Measurements from ENCODE around the gene SCARF2.

SCARF2 gene

GRCh38 chr22:20404881-20405280, 32.7 kb downstream of the SCARF2 start:
- no peak overlapping the region for H3K4me3 ChIP-seq (ENCODE audit: low read depth, low read length)
- DNase-seq (ENCODE audit: low read depth), result no peak
- no peak for TF ChIP-seq CTCF (IDR thresholded peaks at IDR 0.05; ENCODE audit: control insufficient read depth, extremely low read depth, insufficient read depth)

- no peak for DNase-seq (ENCODE audit: low read depth)
- no peak overlapping the region for H3K4me3 ChIP-seq (ENCODE audit: low read depth, low read length)
- TF ChIP-seq CTCF (IDR thresholded peaks at IDR 0.05; ENCODE audit: control insufficient read depth, extremely low read depth, insufficient read depth), result no peak
Observed at GRCh38 chr22:20403779-20404140, 33.9 kb downstream of the SCARF2 start.

DNA sequence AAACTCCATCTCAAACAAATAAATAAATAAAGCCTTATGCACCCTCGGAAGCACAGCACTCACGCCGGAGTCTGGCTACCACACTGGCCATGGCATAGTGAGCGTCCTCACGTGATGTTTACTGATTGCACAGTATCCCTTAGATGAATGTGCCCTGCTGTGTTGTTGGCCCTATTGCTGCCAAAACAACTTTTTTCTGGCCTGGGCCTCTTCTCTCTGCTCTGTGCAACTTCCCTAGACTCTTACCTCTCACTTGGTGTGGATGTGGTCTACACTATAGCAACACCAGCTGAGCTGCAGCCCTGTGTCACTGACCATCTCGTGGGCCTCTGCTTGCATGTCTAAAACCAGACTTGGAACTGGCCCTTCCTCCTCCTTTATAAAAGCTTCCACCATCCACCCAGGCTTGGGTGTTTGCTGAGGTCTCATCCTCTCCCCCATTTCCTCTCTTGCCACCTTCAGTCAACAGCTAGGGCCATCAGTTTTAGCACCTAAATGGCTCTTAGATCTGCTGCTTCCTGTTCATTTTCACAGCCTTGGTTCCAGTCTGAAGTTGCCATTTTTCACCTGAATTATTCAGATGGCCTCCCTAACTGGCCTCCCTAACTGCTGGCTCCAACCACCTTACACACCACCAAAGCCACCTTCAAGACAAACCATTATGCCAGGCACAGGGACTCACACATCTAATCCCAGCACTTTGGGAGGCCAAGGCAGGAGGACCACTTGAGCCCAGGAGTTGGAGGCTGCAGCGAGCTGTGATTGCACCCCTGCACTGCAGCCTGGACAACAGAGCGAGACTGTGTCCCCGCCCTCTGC, 34.5 kb downstream of the SCARF2 start:
- H3K4me3 ChIP-seq (ENCODE audit: low read depth, low read length), result no peak overlapping the region
- no peak for TF ChIP-seq CTCF (IDR thresholded peaks at IDR 0.05; ENCODE audit: control insufficient read depth, extremely low read depth, insufficient read depth)
- no peak for DNase-seq (ENCODE audit: low read depth)

DNA sequence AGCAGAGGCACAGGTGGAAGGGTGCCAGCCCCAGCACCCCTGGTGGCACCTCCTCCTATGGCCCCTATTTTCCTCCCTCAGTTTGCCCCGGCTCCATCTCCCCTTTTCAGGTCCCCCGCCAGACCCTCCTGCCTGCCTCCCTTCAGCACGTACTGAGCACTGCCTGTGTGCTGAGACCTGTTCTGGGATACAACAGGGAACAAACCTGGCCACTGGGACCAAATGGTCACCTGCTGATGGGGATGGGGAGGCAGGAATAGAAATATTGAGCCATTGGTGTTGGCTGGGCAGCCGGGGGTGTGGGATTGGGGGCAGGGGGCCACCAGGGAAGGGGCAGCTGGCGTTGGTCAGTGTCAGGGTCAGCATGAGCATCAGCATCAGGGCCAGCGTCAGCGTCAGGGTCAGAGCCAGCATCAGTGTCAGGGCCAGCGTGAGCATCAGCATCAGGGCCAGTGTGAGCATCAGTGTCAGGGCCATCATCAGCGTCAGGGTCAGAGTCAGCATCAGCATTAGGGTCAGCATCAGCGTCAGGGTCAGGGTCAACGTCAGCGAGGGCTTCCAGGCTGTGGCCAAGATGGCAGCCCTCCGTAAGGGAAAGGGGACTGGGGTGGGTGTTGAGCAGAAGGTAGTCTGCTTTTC, 36.1 kb downstream of the SCARF2 start:
- no peak for DNase-seq (ENCODE audit: low read depth)
- no peak for TF ChIP-seq CTCF (IDR thresholded peaks at IDR 0.05; ENCODE audit: control insufficient read depth, extremely low read depth, insufficient read depth)
- no peak overlapping the region for H3K4me3 ChIP-seq (ENCODE audit: low read depth, low read length)

GRCh38 chr22:20400606-20401375, 36.8 kb downstream of the SCARF2 start:
- no peak for TF ChIP-seq CTCF (IDR thresholded peaks at IDR 0.05; ENCODE audit: control insufficient read depth, extremely low read depth, insufficient read depth)
- DNase-seq (ENCODE audit: low read depth), result no peak
- no peak overlapping the region for H3K4me3 ChIP-seq (ENCODE audit: low read depth, low read length)

GRCh38 chr22:20399866-20400605, 37.6 kb downstream of the SCARF2 start:
- no peak for TF ChIP-seq CTCF (IDR thresholded peaks at IDR 0.05; ENCODE audit: control insufficient read depth, extremely low read depth, insufficient read depth)
- DNase-seq (ENCODE audit: low read depth), result no peak
- no peak overlapping the region for H3K4me3 ChIP-seq (ENCODE audit: low read depth, low read length)

All from LNCaP clone FGC (cell line).